Glomerular endothelial cell (primary cell): ENCODE data around the gene CLMP. TPM values are rescaled to one million over a fixed set of nuclear protein-coding genes. Genes with fewer than 3 reads are reported as not detected.
"Not testable (repeated sequence)": the region's sequence is repeated elsewhere in the genome, so short reads cannot be mapped to it uniquely, and the experiment has no call there.

ENCODE experiments used
- DNase-seq: peaks from one replicate; pipeline ENCODE4 v3.0.0-alpha.2; 2011; ENCODE audit warnings: low read depth, low spot score; ENCODE audit errors: extremely low read depth
- total RNA-seq: library from RNA; depleted of rRNA; stranded (reverse); fragments of >200 nt; gene quantifications from 2 replicates; pipeline ENCODE4 v1.2.3, GENCODE V29; 2015

CLMP gene
- total RNA-seq, 1 donor from 2014 or later: 1.5 TPM

DNA sequence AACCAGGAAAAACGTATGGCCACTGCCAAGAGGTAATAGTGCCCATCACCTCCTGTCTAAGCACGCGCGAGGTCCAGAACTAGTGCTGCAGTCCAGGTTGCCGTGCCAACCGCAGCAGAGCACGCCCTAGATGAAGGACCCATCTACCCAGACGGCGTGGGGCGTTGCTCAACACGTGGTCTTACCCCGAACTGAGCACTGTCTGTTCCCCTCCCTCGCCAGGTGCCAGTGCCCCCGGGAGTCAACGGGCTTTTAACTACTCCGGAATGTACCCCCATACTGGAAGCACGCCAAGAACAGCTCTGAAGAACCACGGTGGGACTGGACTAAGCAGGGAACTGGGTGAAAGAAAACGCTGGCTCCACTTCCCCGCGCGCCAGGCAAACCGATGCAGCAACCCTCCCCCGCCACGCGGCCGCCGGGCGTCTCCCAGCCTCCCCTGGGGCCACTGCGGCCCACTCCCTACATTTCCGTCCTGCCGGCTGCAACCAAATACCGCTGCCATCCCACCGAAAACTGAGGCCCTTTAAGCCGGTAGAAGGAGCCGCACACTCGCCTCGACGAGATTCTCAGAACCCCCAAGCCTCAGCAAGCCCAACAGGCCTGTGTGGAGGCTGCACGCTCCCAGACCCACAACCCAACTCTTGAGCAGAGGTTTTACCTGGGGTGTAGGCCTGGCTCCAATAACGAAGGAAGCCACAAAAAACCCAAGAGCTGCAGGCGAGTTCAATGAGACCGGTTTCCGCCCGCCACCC is 133.5 kb downstream of the CLMP start, which contains the start of gene HSPA8:
TSS of gene HSPA8 (minus strand) at position 734 of the 755 bp plus-strand sequence. CDS start 812 bp downstream, outside the sequence.
- no peak for DNase-seq

GRCh38 chr11:123060277-123061000 is 134.6 kb downstream of the CLMP start:
- no peak for DNase-seq

DNA sequence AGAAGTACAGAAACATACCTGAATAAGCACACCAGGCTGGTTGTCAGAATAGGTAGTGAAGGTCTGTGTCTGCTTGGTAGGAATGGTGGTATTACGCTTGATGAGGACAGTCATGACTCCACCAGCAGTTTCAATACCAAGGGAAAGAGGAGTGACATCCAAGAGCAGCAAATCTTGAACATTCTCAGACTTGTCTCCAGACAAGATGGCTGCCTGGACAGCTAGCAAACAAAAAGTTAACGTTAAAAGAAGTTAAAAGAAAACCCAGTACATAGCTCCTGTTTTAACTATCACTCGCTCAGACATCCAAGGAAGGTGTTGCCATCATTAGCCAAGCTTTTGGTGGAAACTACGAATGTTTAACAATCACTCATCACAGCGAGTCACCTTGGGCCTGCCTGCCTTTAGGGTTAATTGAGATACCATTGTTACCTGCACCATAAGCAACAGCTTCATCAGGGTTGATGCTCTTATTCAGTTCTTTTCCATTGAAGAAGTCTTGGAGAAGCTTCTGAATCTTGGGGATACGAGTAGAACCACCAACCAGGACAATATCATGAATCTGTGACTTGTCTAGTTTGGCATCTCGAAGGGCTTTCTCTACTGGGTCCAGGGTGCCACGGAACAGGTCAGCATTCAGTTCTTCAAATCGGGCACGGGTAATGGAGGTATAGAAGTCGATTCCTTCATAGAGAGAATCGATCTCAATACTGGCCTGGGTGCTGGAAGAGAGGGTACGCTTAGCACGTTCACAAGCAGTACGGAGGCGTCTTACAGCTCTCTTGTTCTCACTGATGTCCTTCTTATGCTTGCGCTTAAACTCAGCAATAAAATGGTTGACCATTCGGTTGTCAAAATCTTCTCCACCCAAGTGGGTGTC is 135.8 kb downstream of the CLMP start:
- not testable (repeated sequence) for DNase-seq

DNA sequence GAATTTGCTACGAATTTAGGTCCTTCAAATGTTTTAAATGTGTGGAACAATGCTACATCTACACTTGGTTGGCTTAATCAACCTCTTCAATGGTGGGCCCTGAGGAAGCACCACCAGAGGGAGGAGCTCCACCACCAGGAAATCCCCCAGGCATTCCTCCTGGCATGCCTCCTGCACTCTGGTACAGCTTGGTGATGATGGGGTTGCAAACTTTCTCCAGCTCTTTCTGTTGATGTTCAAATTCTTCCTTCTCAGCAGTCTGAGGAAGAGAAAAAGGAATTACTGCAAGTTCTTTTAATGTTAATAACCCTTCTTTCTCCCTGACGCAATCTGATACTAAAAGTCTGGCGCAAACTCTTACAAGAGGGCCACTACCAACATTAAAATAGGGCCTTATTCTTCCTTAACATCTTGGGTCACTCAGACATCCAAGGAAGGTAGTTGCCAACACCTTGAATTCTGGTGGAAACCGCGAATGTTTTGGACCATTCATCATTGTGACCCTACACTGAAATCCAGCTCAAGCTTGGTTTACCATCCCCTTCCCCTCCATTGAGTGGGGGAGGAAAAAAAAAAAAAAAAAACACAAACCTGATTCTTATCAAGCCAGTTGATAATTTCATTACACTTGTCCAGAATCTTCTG is 137.3 kb downstream of the CLMP start:
- DNase-seq: no peak

- no peak for DNase-seq
These were observed 138.1 kb downstream of the CLMP start for GRCh38 chr11:123056835-123057491.

DNA sequence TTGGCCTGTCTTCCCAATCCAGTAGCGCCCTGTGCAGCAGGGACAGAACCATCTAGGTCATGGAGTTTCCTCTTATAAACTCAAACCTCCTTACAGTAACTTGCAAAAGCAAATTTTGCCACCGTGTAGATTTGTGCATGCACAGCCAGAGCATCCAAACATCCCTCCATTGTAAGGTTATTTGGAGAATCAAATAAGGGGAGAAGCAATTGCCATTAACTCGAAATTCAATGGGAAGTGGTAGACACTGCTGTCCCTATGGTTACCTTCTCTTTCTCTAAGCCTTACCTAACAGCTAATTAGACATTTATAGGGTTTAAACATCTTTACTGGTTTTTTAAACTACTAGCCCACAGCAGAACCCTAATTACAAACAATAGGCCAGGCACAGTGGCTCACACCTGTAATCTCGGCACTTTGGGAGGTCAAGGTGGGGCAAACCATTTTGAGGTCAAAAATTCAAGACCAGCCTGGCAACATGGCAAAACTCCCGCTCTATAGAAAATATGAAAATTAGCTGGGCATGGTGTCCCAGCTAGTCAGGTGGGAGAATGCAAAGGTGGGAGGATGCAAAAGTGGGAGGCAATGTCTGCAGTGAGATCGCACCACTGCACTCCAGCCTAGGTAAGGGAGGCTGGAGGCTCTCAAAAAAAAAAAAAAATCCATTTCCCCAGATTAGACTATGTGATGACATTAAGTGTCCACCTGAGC is 139.7 kb downstream of the CLMP start:
- no peak for DNase-seq

GRCh38 chr11:123054301-123055065 is 140.6 kb downstream of the CLMP start:
- DNase-seq: peak; percentile 58

GRCh38 chr11:123052901-123053721 is 141.9 kb downstream of the CLMP start:
- DNase-seq: no peak

DNA sequence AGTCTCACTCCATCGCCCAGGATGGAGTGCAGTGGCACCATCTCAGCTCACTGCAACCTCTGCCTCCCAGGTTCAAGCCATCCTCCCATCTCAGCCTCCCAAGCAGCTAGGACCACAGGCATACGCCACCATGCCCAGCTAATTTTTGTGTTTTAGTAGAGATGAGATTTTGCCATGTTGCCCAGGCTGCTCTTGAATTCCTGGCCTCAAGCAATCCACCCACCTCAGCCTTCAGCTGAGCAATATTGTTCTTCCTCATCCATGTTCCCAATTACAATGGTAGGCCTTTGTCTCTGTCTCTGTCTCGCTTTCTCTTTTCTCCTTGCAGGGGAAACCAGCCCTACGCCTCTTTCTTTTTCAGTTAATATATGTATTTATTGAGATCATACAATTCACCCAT is 143.4 kb downstream of the CLMP start:
- DNase-seq: no peak

- no peak for DNase-seq
These were observed 143.9 kb downstream of the CLMP start for GRCh38 chr11:123051146-123051545.

GRCh38 chr11:123047947-123048293 is 147.1 kb downstream of the CLMP start:
- DNase-seq: no peak

DNA sequence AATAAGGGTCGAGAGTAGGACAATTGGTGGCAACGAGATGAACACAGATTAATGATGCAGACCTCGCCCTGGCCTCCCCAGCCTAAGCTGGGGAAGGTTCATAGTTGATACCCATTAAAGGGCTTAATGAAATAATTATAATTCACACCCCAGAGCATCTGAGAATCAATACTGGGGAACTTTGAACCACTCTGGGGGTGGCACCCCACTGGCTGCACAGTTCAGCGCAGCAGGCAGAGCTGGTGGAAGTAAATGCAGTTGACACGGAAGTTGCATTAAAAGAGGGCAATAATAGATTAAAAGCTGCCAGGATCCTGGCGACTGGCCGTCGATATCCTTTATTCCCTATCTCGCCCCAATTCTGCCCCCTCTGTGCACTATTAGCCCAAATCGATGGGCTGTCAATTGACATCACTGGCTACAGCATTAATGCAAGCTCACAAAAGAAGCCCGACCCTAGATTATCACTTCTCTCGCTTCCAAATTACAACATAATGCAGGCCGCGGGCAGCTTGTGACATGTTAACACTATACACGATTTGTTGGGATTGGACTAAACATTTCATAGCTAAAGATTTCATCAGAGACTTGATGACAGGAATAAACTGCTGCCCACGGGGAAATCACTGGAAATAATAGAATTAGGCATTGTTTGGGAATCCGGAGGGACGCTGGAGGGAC is 147.6 kb downstream of the CLMP start:
- DNase-seq: no peak

- DNase-seq: no peak
These were observed 148.4 kb downstream of the CLMP start for GRCh38 chr11:123046473-123047259.

DNA sequence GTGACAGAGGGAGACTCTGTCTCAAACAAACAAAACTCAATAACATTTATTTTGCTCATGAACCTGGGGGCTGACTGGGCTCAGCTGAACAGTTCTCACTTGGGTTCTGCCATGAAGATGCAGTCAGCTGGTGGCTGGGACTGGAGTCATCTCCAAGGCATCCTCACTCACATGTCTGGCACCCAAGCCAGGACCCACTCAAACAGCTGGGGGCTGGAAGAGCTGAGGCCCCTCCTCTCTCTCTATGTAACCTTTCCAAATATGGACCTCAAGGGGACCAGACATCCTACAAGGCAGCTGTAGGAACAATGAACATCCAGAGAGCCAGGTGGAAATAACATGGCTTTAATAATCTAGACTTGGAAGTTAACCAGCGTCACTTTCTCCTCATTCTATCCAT is 149.9 kb downstream of the CLMP start:
- no peak for DNase-seq

DNA sequence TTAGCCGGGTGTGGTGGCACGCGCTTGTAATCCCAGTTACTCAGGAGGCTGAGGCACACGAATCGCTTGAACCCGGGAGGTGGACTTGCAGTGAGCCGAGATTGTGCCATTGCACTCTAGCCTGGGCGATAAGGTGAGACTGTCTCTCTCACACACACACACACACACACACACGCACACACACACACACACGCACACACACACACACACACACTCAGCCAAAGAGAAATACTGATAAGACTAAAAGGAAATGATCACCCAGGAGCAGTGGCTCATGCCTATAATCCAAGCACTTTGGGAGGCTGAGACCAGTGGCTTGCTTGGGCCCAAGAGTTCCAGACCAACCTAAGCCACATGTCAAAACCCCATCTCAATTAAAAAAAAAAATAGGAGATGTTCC is 153.9 kb downstream of the CLMP start:
- no peak for DNase-seq

GRCh38 chr11:123040111-123040432 is 155.0 kb downstream of the CLMP start:
- DNase-seq: no peak

GRCh38 chr11:123035831-123036230 is 159.2 kb downstream of the CLMP start:
- DNase-seq: no peak
